SK-N-SH treated with all-trans-retinoic acid at 6 μM for 48 hours (cell line): Measurements from ENCODE around the gene CAMSAP3.

ENCODE experiments used
- ATAC-seq: fragments of 200-7000 bp; cut with Tn5 transposase; 3 replicates; pipeline ENCODE4 v1.9.1; 2020; ENCODE audit warnings: mild to moderate bottlenecking, moderate library complexity
- ARNTL ChIP-seq: fragments of 450-650 bp; formaldehyde crosslinking; IDR thresholded peaks from 2 replicates; pipeline ENCODE4 v1.5.0; 2020; ENCODE audit warnings: low read depth, mild to moderate bottlenecking, moderate library complexity, borderline replicate concordance
- BACH2 ChIP-seq: fragments of 250-450 bp; sonication (Bioruptor Pico); IDR thresholded peaks from 2 replicates; pipeline ENCODE4 v1.9.0; 2021; ENCODE audit warnings: mild to moderate bottlenecking, borderline replicate concordance
- CREB5 ChIP-seq: fragments of 250-450 bp; sonication (Bioruptor Pico); IDR thresholded peaks from 2 replicates; pipeline ENCODE4 v1.5.1; 2020; ENCODE audit warnings: low read depth, mild to moderate bottlenecking, moderate library complexity
- CSDC2 ChIP-seq: fragments of 250-450 bp; sonication (Bioruptor Pico); IDR thresholded peaks from 2 replicates; pipeline ENCODE4 v1.5.0; 2020; ENCODE audit warnings: mild to moderate bottlenecking, moderate library complexity
- CSRNP3 ChIP-seq: fragments of 250-450 bp; sonication (Bioruptor Pico); IDR thresholded peaks from 2 replicates; pipeline ENCODE4 v1.5.1; 2021; ENCODE audit warnings: mild to moderate bottlenecking, moderate library complexity
- GLIS3 ChIP-seq: fragments of 250-450 bp; sonication (Bioruptor Pico); IDR thresholded peaks from 2 replicates; pipeline ENCODE4 v1.5.0; 2020; ENCODE audit warnings: mild to moderate bottlenecking, moderate library complexity
- ISL1 ChIP-seq: fragments of 250-450 bp; sonication (Bioruptor Pico); IDR thresholded peaks from 2 replicates; pipeline ENCODE4 v2.1.2; 2022; ENCODE audit warnings: mild to moderate bottlenecking, moderate library complexity
- OSR1 ChIP-seq: fragments of 250-450 bp; sonication (Bioruptor Pico); IDR thresholded peaks from 2 replicates; pipeline ENCODE4 v1.8.0; 2022; ENCODE audit warnings: moderate library complexity, mild to moderate bottlenecking, inconsistent platforms
- PATZ1 ChIP-seq: fragments of 250-450 bp; sonication (Bioruptor Pico); IDR thresholded peaks from 2 replicates; pipeline ENCODE4 v1.8.0; 2020; ENCODE audit warnings: mild to moderate bottlenecking, moderate library complexity, borderline replicate concordance
- POU6F1 ChIP-seq: fragments of 250-450 bp; sonication (Bioruptor Pico); IDR thresholded peaks from 2 replicates; pipeline ENCODE4 v1.8.0; 2021; ENCODE audit warnings: low read depth, mild to moderate bottlenecking, moderate library complexity, borderline replicate concordance
- PPARA ChIP-seq: fragments of 250-450 bp; sonication (Bioruptor Pico); IDR thresholded peaks from 2 replicates; pipeline ENCODE4 v1.5.0; 2020; ENCODE audit warnings: mild to moderate bottlenecking, borderline replicate concordance
- RARB ChIP-seq: fragments of 250-450 bp; sonication (Bioruptor Pico); IDR thresholded peaks from 2 replicates; pipeline ENCODE4 v1.8.0; 2021; ENCODE audit warnings: mild to moderate bottlenecking, moderate library complexity
- SNAI2 ChIP-seq: fragments of 250-450 bp; sonication (Bioruptor Pico); IDR thresholded peaks from 2 replicates; pipeline ENCODE4 v1.5.0; 2020; ENCODE audit warnings: mild to moderate bottlenecking, moderate library complexity
- TCF4 ChIP-seq: fragments of 250-450 bp; sonication (Bioruptor Pico); IDR thresholded peaks from 2 replicates; pipeline ENCODE4 v1.8.0; 2021; ENCODE audit warnings: mild to moderate bottlenecking, moderate library complexity, borderline replicate concordance
- TOX ChIP-seq: fragments of 250-450 bp; sonication (Bioruptor Pico); IDR thresholded peaks from 2 replicates; pipeline ENCODE4 v1.8.0; 2021; ENCODE audit warnings: mild to moderate bottlenecking, moderate library complexity, borderline replicate concordance
- TSHZ2 ChIP-seq: fragments of 250-450 bp; sonication (Bioruptor Pico); IDR thresholded peaks from 2 replicates; pipeline ENCODE4 v1.5.0; 2020; ENCODE audit warnings: mild to moderate bottlenecking, moderate library complexity
- ZC3H10 ChIP-seq: fragments of 250-450 bp; sonication (Bioruptor Pico); IDR thresholded peaks from 2 replicates; pipeline ENCODE4 v1.5.1; 2021; ENCODE audit warnings: mild to moderate bottlenecking, moderate library complexity
- ZFP3 ChIP-seq: fragments of 250-450 bp; sonication (Bioruptor Pico); IDR thresholded peaks from 2 replicates; pipeline ENCODE4 v1.5.0; 2020; ENCODE audit warnings: mild to moderate bottlenecking, moderate library complexity
- ZFP30 ChIP-seq: fragments of 450-650 bp; formaldehyde crosslinking; IDR thresholded peaks from 2 replicates; pipeline ENCODE4 v1.5.0; 2022; ENCODE audit warnings: mild to moderate bottlenecking, moderate library complexity
- ZNF565 ChIP-seq: fragments of 450-650 bp; formaldehyde crosslinking; conservative IDR thresholded peaks from 2 replicates; pipeline ENCODE4 v1.5.0; 2020; ENCODE audit warnings: low read depth, mild to moderate bottlenecking, moderate library complexity
- ZNF70 ChIP-seq: fragments of 450-650 bp; formaldehyde crosslinking; IDR thresholded peaks from 2 replicates; pipeline ENCODE4 v1.5.0; 2020; ENCODE audit warnings: mild to moderate bottlenecking, moderate library complexity
- ZNF8 ChIP-seq: fragments of 450-650 bp; formaldehyde crosslinking; IDR thresholded peaks from 2 replicates; pipeline ENCODE4 v1.5.0; 2020; ENCODE audit warnings: mild to moderate bottlenecking, moderate library complexity

CAMSAP3 gene

GRCh38 chr19:7595466-7596133 lies at the start of gene CAMSAP3:
Gene CAMSAP3 (plus strand): TSS chr19:7595863. CDS start chr19:7596003, 140 bp downstream.
- TF ChIP-seq CSDC2 (CRISPR knock-in tag) (no peak), ARNTL (no peak), ZNF8 (no peak), TCF4 (CRISPR knock-in tag) (no peak), PPARA (CRISPR knock-in tag) (no peak), ZC3H10 (CRISPR knock-in tag) (no peak), ZNF565 (CRISPR knock-in tag) (no peak), SNAI2 (no peak), ZNF70 (no peak), BACH2 (no peak), CSRNP3 (CRISPR knock-in tag) (no peak), RARB (CRISPR knock-in tag) (no peak)
- peak; percentile 87 for ATAC-seq

GRCh38 chr19:7545904-7546303 lies 49.8 kb upstream of the CAMSAP3 start:
- TF ChIP-seq PPARA (CRISPR knock-in tag) = no peak
- TF ChIP-seq OSR1 (CRISPR knock-in tag) = no peak
- TF ChIP-seq SNAI2 = no peak
- no peak for TF ChIP-seq ZNF8
- TF ChIP-seq GLIS3 (CRISPR knock-in tag) = no peak
- no peak for TF ChIP-seq ZNF70
- no peak for TF ChIP-seq BACH2
- no peak for TF ChIP-seq ZC3H10 (CRISPR knock-in tag)
- no peak for TF ChIP-seq ZNF565 (CRISPR knock-in tag)
- TF ChIP-seq ZFP30 (CRISPR knock-in tag) = no peak
- TF ChIP-seq ARNTL = no peak
- no peak for TF ChIP-seq TSHZ2 (CRISPR knock-in tag)
- no peak for ATAC-seq

GRCh38 chr19:7547159-7547558 lies 48.5 kb upstream of the CAMSAP3 start:
- no peak for ATAC-seq
- TF ChIP-seq RARB (CRISPR knock-in tag) = no peak
- no peak for TF ChIP-seq TCF4 (CRISPR knock-in tag)
- no peak for TF ChIP-seq POU6F1
- TF ChIP-seq TSHZ2 (CRISPR knock-in tag) = no peak
- no peak for TF ChIP-seq PPARA (CRISPR knock-in tag)
- TF ChIP-seq PATZ1 (CRISPR knock-in tag) = no peak
- TF ChIP-seq ZNF70 = no peak
- no peak for TF ChIP-seq CREB5 (CRISPR knock-in tag)
- TF ChIP-seq ZFP3 (CRISPR knock-in tag) = no peak
- no peak for TF ChIP-seq ZFP30 (CRISPR knock-in tag)
- no peak for TF ChIP-seq CSDC2 (CRISPR knock-in tag)
- TF ChIP-seq CSRNP3 (CRISPR knock-in tag) = no peak
- TF ChIP-seq TOX (CRISPR knock-in tag) = no peak
- TF ChIP-seq ZNF565 (CRISPR knock-in tag) = no peak
- TF ChIP-seq ISL1 = no peak
